Activated CD4-positive, alpha-beta T cell treated with anti-CD3 and anti-CD28 coated beads, Interleukin-2, Interleukin-4, amounts not matched to agents 100 ng/mL and 50 ng/mL, durations not matched to agents 16 hours and 8 hours (primary cell): ENCODE results near the gene EGR4.

Experiments
- DNase-seq: peaks from one replicate; pipeline ENCODE4 v3.0.0-alpha.2; 2020; ENCODE audit warnings: low spot score

EGR4 gene

GRCh38 chr2:73290049-73290839 is 3.1 kb downstream of the EGR4 start:
- peak; percentile 64 for DNase-seq

GRCh38 chr2:73289304-73289703 is 4.0 kb downstream of the EGR4 start:
- no peak for DNase-seq

GRCh38 chr2:73286134-73286655 is 7.2 kb downstream of the EGR4 start:
- no peak for DNase-seq

GRCh38 chr2:73285159-73285739 is 8.1 kb downstream of the EGR4 start:
- peak; percentile 11 for DNase-seq

GRCh38 chr2:73284296-73285158 is 8.8 kb downstream of the EGR4 start, which contains the start of gene FBXO41:
Gene FBXO41, minus strand, starts transcription at chr2:73284478. Its CDS starts 14,848 bp downstream, at chr2:73269630.
- peak; percentile 85 for DNase-seq

- DNase-seq, result peak; percentile 14
Measured at GRCh38 chr2:73283545-73284295, 9.6 kb downstream of the EGR4 start.

- no peak for DNase-seq
Measured at GRCh38 chr2:73282924-73283544, 10.3 kb downstream of the EGR4 start.

GRCh38 chr2:73281244-73281643 is 12.1 kb downstream of the EGR4 start:
- no peak for DNase-seq

- DNase-seq, result no peak
Measured at GRCh38 chr2:73279852-73280251, 13.5 kb downstream of the EGR4 start.

GRCh38 chr2:73272270-73272669 is 21.1 kb downstream of the EGR4 start:
- DNase-seq, result no peak

GRCh38 chr2:73269686-73270465 is 23.5 kb downstream of the EGR4 start:
- no peak for DNase-seq

GRCh38 chr2:73268830-73269685 is 24.3 kb downstream of the EGR4 start:
- DNase-seq, result peak; percentile 81

- DNase-seq, result no peak
Measured at GRCh38 chr2:73268366-73268829, 24.9 kb downstream of the EGR4 start.

- no peak for DNase-seq
Measured at GRCh38 chr2:73267008-73267407, 26.3 kb downstream of the EGR4 start.

GRCh38 chr2:73266061-73266901 is 27.1 kb downstream of the EGR4 start:
- DNase-seq, result no peak

GRCh38 chr2:73265298-73266060 is 27.9 kb downstream of the EGR4 start:
- no peak for DNase-seq

GRCh38 chr2:73264783-73265182 is 28.6 kb downstream of the EGR4 start:
- no peak for DNase-seq

- no peak for DNase-seq
Measured at GRCh38 chr2:73264332-73264606, 29.1 kb downstream of the EGR4 start.
